ENCODE measurements around the gene NDFIP2.

- TF ChIP-seq CTCF (IDR thresholded peaks at IDR 0.05) (no peak), POLR2A (IDR thresholded peaks at IDR 0.05) (no peak)
These were observed 11.3 kb upstream of the NDFIP2 start for GRCh38 chr13:79469608-79470007.
